T-helper 1 cell (primary cell): ENCODE data around the gene SLC30A7.
A peak's percentile ranks its signal among the peaks of the same experiment; 100 is the strongest.

Source experiments
- DNase-seq, 5 donors: peaks; one replicate each; pipeline ENCODE4 v3.0.0-alpha.2; 2012 to 2020

SLC30A7 gene

DNA sequence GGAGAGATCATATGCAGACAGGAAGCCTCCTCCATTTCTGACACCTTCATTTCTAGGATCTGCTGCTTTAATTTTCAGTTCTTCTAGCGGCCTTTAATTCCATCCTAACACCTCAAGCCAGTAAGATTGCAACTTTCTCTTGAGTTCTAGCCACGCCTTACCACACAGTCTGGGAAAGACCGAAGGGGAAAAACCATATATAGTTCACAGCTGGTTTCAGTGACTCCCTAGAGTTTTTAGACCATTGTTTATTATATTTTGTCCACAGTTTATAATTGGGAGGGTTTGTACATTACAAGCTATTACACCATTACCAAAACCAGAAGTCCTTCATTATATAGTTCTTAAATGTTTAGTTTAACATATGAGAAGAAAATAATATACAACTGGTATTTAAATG, 92.2 kb downstream of the SLC30A7 start:
- DNase-seq = no peak

DNA sequence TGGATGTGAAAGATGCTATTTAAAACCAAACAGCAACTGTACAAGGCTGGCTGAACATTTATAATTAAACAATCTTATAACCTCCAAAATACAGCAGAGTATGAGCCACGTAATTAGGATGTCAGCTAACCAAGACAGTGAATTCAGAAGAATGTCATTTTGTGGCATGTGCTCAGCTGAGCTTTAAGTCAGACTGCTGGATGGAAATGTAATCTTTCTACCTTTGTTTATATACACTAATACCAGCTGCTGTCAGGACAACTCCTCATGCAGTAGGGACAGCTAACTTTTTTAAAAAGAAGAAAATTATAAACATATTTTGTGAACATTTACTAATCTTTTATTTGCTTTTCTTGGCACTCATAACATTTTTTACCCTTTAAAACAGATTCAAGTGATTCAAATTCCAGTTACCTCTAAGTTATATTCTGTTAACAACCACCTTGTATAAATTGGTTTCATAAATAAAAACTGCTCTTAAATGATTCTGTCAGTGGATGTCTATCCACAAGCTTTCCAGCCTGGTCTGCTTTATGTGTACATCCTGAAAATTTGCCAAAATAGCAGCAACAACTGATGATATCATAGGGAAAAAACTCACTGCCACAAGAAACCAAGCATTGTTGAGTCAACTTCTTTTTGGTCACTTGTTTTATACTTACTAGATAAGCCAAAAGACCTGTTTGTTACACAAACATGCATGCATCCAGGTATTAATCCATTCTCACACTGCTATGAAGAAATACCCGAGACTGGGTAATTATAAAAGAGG, 93.6 kb downstream of the SLC30A7 start:
- no peak for DNase-seq

DNA sequence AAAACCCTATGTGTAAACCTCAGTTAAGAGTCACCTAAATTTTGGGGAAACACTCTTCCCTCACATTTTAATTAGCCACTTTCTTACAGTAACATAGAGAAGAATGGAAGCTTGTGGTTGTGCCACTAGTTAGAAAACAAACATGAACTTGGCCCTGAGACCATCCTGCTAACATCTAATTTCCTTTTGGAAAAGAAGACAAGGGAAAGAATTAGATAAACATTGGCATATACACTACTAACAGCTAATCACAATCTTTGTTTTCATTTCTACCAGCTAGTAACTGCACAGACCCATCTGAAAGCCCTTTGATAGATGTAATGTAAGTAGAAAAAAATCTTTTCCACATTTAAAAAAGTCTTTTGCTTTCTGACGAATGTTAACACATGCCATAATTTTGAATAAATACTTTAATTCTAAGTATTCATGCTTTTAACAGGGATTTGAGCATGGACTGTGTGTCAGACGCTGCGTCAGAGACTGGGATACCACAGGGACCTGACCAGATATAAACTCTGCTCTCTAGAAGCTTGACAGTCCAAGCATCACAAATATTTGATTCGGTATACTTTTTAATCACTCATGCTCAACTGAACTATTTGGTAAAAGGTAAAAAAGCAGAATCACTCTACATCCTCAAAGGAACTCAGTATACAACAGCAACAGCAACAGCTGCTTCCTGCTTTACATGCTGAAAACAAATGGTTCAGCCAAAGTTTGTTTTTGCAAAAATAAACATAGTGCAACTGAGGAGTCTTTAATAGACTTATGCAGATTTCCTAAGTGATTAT, 99.5 kb downstream of the SLC30A7 start:
- no peak for DNase-seq

DNA sequence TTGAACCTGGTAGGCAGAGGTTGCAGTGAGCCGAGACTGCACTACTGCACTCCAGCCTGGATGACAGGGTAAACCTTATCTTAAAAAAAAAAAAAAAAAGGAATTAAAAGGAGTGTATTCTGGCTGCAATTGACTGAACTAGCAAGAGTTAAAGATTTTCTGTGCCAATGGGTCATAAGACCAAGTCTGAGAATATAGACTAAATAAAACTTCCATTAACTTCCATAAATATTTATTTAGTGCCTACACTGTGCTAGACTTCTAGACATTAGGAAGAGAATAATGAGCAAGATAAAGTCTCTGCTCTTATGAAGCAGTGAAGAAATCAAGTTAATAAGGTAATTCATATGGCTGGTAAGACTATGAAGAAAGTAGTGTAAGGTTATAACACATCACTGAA, 102.5 kb downstream of the SLC30A7 start:
- DNase-seq = no peak

DNA sequence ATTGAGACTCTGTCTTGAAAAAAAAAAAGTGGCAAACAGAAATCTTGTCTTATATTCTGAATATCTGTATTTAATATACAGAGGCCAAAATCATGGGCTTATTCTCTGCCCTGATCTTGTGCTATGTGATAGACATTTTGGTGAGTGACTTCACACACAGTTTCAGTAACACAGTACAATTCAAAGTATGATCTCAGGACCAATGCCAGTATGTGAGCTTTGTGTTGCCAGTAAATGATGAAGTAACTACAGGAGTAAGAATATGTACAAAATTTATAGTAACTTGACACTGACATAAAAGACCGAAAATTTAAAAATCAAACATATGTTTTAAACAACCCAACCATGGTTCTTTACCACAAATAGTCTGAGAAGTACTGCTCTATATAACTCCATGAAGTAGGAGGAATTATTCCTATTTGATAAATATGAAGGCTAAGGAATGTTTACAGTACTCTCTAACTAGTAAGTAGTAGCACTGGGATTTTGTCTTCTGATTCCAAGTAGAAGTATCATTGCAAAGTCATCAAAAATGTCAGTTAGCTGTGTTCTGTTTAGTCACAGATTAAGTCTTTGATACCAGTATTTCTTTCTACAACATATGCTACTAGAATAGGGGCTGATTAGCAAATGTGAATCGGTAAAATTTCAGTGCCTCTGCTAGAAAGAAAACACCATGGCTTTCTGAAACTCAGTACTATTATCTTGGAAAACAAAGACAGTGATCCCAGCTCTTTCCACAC, 104.4 kb downstream of the SLC30A7 start:
- DNase-seq = no peak

DNA sequence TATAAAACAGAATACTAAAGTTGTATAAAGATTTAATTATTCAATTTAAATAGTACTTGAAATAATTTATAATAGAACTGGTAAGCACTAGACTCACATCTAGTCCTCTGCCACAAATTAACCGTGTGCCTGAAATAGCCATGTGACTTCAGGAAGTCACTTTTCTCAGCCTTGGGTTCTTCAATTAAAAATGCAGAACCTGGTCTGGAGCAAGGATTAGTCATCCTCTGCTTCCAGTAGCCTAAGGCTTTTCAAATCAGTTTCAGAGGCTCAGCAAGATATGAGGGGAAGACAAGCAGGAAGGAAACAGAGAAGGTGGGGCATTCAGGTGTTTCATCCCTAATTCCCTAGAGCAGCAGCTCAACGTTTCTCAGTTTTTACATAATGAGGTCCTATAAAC, 106.7 kb downstream of the SLC30A7 start:
- no peak for DNase-seq

DNA sequence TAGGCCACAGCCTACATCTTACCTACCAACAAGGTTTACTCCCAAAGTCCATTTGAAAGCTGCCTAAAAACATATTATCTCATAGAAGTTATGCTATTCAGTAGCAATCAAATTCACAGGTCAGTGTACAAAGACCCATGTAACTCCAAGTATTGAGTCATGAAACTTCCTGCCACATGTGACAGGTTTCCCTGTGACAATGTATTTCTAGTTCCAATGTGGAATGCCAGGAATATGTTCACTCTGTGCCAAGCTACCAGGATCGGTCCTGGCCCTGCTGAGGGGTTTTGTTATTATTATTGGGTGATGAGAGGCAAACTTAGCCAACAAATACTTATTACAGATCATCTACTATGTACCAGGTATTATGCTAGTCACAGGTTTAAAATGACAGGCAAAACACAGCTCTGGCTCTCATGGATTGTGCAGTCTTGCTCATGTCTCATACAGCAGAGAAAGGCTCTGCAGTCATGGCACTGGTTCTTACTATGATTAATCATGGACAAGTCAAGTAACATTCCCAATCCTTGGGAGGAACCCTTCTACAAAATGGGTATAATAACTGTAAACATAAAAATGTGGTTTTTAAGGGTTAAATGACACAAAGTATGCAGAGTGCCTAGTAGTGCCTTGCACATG, 107.2 kb downstream of the SLC30A7 start:
- no peak for DNase-seq

DNA sequence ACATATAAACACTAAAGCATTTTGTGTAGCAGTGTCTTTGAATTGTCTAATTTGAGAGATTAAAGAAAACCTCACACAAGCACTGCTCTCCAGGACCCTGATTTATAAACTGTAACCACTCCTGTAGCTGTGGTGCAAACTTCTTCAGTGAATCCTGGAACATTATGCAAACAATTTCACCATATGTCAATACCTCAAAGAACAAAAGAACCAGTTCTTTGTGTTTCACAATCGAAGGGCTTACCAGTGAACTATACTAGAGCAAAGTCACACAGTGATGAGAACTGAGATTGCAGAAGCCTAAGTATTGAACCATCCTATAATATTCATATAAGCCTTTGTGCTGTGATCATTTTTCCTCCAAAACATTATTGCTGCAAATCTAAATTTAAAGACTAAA, 108.2 kb downstream of the SLC30A7 start:
- DNase-seq = no peak

DNA sequence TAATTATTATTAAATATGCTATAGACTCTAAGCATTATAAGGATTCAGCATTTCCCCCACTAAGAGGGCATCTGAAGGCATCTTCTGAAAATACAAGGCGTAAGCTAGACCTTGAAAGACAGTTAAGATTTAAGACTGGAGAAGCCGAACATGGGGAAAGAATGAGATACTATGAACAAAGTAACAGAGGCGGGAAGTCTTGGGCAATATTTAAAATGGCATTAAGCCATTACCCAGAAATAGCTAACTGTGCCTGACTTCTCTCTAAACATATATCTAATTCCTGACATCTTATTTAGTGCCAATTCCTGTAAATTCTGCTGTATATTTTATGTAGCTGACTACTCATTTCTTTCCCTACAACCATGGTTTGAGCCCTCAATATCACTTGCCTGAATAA, 108.8 kb downstream of the SLC30A7 start:
- no peak for DNase-seq

DNA sequence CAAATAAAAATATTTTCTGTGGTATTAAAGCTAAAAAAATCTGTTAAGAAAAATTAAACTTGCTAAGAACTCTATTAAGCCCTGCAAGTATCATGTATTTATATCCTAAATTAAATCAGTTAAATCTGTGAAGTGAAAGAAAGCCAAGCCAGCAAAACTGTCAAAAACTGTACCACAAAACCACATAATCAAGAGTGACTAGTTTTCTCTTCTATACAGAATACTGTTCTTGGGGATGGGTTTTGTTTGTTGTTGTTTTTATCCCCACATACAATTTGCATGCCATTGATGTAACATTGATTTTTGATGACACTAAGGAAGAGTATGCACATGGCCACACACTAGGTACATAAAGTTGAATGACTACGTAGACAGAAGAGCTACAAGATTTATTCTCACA, 109.3 kb downstream of the SLC30A7 start:
- DNase-seq = no peak

DNA sequence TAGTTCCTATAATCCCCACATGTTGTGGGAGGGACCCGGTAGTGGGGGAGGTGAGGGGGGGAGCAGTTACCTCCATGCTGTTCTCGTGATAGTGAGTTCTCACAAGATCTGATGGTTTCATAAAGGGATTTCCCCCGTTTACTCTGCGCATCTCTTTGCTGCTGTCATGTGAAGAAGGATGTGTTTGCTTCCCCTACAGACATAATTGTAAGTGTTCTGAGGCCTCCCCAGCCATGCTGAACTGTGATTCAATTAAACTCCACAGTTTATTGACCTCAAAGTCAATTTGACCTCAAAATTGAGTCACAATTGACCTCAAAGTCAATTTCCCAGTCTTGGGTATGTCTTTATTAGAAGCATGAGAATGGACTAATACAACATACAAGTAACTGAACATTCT, 110.0 kb downstream of the SLC30A7 start:
- DNase-seq = peak in 1 of 5 donors; percentile 23

DNA sequence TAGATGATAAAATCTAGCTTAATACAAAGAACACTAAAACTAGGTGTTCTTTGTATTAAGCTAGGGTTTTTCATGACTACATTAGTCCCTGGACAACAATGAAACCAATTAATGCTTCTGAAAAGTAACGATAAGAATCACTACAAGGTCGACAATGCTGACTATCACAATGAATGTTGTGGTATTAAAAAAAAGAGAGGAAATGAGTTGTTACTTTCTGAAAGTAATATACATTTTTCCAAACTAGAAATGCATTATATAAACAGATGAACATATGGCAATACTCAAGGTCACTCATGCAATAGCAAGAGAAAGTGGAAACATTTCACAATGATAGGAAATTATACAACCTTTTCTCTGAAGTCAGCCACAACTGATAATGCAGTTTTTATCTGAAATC, 110.7 kb downstream of the SLC30A7 start:
- DNase-seq = peak in 1 of 5 donors; percentile 56

DNA sequence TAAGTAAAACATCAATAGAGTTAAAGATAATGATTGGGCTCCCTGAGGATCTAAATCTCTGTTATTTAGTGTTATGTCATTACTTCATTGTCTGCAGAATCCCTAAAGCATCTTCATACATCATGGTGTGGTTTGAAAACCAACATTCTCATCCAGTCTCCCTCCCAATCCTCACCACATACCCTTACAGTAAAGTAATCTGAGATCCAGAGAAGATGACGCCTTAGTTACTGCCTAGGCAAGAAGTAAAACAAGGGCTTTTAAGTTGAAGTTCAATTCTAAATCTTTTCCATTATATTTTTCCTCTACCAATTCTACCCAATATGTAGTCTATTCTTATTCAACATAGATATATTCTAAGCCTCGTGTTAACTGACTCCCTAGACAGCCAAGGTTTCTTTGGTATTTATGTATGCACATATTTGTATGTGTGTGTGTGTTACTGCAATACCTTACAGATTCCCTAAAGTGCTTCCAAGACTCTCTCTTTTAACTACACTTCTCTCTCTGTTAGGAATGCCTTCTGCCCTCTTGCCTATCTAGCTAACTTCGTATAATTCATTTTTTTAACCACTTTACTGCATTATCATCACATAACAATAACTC, 112.4 kb downstream of the SLC30A7 start:
- no peak for DNase-seq

DNA sequence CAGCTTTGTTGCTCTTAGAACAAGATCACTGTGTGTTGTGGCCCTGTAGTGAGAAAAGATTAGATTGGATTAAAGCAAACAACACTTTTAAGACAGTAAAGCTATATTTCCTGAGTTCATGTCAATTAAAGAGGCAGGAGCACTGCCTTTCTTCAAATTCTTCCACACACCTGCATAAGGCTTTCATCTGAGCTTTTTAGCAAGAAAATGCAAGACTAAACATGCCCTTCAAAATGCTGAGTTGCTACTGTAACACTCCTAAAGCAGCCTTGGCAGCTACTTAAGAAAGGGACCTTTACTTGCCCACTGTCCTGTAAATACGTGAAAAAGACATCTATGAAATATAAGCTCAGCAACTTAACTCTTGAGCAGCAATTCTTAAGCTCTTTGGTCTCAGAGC, 117.9 kb downstream of the SLC30A7 start:
- DNase-seq = no peak

DNA sequence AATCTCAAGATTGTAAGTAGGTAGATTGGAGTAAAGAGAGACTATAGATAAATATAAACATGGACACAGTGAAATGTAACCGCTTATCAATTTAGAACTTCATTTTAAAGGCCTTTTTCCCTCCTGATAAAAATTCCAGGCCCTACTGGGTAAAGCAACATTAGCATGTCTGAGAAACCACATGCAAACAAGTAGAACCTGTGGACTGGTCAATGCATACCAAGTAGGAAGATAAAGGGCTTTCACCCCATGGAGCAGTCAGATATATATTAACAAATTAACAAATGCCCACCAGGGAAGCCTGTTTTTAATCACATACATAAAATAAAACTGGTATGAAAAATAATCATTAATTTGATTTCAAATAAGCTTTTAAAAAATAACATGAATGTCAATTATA, 121.6 kb downstream of the SLC30A7 start:
- DNase-seq = no peak

DNA sequence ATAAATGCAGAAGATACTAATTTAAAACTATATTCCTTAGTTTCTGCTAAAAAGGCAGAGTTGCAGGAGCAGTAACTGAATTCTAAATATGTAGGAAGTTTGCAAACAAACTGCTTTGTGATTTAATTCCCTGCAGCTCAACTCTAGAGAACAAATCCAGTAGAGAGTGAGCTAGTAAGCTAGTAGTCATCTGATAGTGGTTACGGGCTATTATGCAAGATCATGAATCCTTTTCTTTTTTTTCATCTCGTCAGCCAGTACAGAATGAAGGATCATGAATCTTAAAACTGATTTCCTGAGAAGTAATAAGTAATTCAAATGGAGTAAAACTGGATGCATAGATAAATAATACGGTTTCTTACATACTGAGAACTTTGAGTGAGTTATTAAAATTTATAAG, 126.4 kb downstream of the SLC30A7 start:
- DNase-seq = no peak

DNA sequence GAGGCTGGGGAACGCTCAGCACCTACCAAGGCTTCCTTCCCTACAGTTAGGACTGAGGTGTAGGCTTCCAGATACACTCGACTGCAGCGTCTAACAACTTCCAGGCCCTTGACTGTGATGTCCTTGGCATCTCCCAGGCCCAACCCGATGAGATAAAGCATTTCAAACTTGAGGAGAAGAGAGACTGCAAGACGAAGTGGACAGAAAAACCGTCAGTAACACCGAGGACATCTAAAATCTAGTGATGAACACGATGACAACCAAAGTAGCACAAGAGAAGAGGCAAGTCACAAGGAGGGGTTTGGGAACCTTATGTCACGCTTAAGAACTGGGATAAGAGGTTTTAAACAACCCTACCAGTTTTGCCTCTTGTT, 129.4 kb downstream of the SLC30A7 start:
- peak in 1 of 5 donors; percentile 9 for DNase-seq

DNA sequence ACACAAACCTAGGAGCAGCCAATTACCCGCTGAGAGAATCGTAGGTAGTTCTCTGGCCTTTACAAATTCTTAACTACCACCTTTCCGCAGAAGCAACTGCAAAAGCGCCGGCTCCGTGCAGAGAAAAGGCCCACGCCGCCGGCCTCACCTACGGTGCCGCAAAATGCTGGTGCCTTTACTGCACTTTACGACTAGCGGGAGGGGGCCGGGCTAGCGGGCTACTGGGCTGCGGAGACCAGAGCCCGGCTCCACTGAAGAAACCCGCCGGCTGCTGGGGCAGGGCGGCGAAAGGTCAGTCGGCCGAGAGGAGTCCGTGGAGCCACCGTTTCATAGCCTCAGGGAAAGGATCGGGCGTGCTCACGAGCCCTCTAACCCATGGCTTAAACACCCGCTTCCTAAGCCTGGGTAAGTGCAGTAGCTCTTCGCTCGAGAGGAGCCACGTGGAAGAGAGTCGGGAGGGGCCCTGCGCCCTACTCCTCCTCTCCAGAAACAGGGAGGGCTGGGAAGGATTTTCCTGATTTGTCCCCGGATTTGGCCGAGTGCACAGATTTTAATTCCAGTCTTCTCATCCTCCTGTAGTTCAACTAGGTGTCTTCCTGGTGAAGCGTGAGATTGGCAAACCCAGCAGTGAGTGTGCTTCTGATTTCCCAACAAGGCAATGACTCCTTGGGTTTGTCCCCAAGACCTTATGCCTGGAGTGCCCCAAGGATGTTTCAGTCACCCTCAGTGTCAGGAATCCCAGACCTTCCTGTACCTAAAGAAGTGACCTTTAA, 130.0 kb downstream of the SLC30A7 start, which contains the start of gene DPH5:
DPH5 (minus strand) TSS at position 128 of the 773 bp plus-strand sequence. CDS start 341 bp downstream, outside the sequence.
- peak; percentile 65 to 89 (median 77) for DNase-seq

DNA sequence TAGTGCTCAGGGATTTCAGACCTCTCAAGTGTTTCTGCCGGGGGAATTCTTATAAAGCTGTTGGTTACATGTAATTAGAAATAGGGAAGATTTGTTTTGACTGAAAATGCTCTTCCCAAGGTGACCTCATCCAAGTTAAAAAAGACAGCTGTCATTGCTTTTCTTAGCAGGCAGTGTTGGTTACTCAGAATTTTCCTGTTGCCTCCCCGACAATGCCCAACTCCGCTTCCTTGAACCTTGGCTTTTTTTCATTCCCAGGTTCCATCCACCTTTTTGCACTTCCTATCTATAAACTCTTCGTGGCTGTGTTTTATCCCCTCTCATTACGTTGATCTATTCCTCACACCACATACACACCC, 130.5 kb downstream of the SLC30A7 start:
- no peak for DNase-seq

DNA sequence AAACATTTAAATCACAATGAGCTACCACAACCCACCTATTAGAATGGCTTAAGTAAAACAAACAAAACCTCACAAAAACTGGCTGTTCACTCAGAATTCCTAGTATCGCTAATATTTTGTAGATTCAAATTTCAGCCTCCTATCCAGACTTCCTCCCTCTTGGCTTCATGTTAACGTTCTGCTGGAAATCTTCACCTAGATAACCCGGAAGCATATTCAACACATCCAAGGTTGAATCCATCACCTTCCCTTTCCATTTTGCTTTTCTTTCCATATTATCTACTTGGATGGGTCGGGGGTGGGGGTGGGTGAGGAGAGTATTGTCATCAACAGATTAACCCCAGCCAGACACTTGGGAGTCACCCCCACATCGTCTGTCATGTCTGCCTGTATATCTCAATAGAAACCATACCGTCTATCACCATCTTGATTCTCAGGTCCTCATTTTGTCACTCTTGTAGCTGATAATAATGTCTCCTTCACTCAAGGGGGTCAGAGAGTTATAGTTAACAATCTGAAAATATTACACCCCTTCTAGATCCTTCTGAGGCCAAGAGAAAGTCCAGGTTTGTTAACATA, 131.4 kb downstream of the SLC30A7 start:
- DNase-seq = no peak

DNA sequence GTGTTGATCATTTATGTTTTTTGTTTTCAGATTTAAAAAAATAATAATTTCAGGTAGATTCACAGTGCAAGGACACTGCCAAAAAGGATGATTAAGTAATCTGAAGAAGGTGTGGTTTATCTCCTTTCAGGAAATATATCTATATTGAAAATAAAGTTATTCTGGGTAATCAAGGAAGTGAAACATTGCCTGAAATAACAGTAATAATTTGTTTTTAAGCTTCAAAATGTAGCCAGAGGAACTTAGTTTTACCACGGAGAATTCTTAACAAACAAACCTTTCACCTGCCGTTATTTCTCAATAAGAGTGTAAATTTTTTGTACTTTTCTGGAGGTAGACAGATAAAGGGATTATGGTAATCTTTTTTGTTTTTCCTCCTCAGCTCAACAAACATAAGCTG, 132.6 kb downstream of the SLC30A7 start:
- DNase-seq = no peak
